T-helper 2 cell treated with Interferon-gamma antibody and Interleukin-4, amounts not matched to agents 5 μg/mL and 100 μg/mL, for 36 hours (primary cell): ENCODE results near the gene SMYD3.

ENCODE experiments used
- DNase-seq: peaks from one replicate; pipeline ENCODE4 v3.0.0; 2021; ENCODE audit warnings: low spot score
- H3K27ac Mint-ChIP-seq: one replicate; pipeline ENCODE4 v1.8.0; 2021; ENCODE audit warnings: mild to moderate bottlenecking, mixed read lengths
- H3K27me3 Mint-ChIP-seq: one replicate; pipeline ENCODE4 v1.8.0; 2021; ENCODE audit warnings: low read depth, mixed read lengths
- H3K36me3 Mint-ChIP-seq: one replicate; pipeline ENCODE4 v1.8.0; 2021; ENCODE audit warnings: low read depth, mixed read lengths
- H3K4me1 Mint-ChIP-seq: one replicate; pipeline ENCODE4 v1.8.0; 2021; ENCODE audit warnings: low read depth, mixed read lengths
- H3K4me3 Mint-ChIP-seq: one replicate; pipeline ENCODE4 v1.8.0; 2022; ENCODE audit warnings: mild to moderate bottlenecking, moderate library complexity, mixed read lengths
- H3K9me3 Mint-ChIP-seq: one replicate; pipeline ENCODE4 v1.8.0; 2021; ENCODE audit warnings: mixed read lengths

Gene SMYD3

GRCh38 chr1:246428542-246429308, 78.4 kb downstream of the SMYD3 start:
- Mint-ChIP-seq H3K9me3 (peaks cover 6% of the 10 kb centered on the region), H3K27me3 (no peaks in the 10 kb centered on the region), H3K4me3 (peak overlapping the region; percentile 34), H3K36me3 (peaks cover 8% of the 10 kb centered on the region), H3K27ac (no peak overlapping the region), H3K4me1 (peaks cover 14% of the 10 kb centered on the region)
- DNase-seq, result peak; percentile 71

GRCh38 chr1:246427611-246428010, 79.5 kb downstream of the SMYD3 start:
- peak; percentile 5 for DNase-seq
- Mint-ChIP-seq H3K36me3 (peaks cover 6% of the 10 kb centered on the region), H3K27ac (no peak overlapping the region), H3K4me1 (peaks cover 14% of the 10 kb centered on the region), H3K4me3 (no peak overlapping the region), H3K9me3 (peaks cover 4% of the 10 kb centered on the region), H3K27me3 (no peaks in the 10 kb centered on the region)

DNA sequence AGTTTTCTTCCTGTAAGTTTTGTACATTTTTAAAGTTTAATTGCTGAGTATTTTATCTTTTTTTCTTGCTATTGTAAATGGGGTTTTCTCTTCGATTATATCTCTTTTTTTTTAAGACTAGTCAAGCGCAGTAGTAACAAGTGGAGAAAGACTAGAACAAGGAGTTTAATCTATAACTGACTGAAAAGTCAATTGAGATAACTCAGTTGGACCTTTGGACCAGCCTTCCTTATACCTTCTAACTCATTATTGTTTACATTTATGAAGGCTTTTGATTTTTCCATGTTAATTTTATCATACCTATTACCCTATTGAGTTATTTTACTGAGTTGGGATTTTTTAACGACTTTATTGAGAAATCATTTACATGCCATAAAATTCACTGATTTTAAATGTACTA, 81.2 kb downstream of the SMYD3 start:
- Mint-ChIP-seq H3K27me3 (no peaks in the 10 kb centered on the region), H3K36me3 (peaks cover 6% of the 10 kb centered on the region), H3K9me3 (peaks cover 4% of the 10 kb centered on the region), H3K27ac (no peak overlapping the region), H3K4me3 (no peak overlapping the region), H3K4me1 (peaks cover 15% of the 10 kb centered on the region)
- DNase-seq, result no peak

GRCh38 chr1:246425139-246425794, 81.8 kb downstream of the SMYD3 start:
- H3K36me3 Mint-ChIP-seq, result peaks cover 4% of the 10 kb centered on the region
- H3K4me3 Mint-ChIP-seq, result no peak overlapping the region
- H3K27me3 Mint-ChIP-seq, result no peaks in the 10 kb centered on the region
- H3K27ac Mint-ChIP-seq, result no peak overlapping the region
- H3K4me1 Mint-ChIP-seq, result peaks cover 14% of the 10 kb centered on the region
- peaks cover 6% of the 10 kb centered on the region for H3K9me3 Mint-ChIP-seq
- no peak for DNase-seq

DNA sequence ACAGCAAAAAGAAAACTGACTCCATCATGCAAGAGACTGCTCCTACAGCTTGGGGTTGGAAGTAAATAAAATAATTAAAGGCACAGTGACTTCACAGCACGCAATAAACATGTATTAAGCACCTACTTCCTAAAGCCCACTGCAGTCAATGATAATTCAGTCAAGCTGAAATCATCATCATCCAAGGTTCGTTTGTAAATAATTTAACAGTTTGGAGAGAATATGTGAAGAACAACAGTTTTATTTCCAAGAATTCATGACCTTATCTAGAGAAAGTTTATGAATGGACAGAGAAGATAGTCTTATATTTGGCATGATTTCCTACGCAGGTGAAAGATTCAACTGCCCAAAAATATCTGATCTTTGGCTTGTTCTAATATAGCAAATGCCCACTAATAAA, 86.8 kb downstream of the SMYD3 start:
- no peak overlapping the region for H3K4me3 Mint-ChIP-seq
- no peaks in the 10 kb centered on the region for H3K27me3 Mint-ChIP-seq
- peaks cover 35% of the 10 kb centered on the region for H3K9me3 Mint-ChIP-seq
- peaks cover 16% of the 10 kb centered on the region for H3K36me3 Mint-ChIP-seq
- DNase-seq, result no peak
- H3K27ac Mint-ChIP-seq, result no peak overlapping the region
- peaks cover 11% of the 10 kb centered on the region for H3K4me1 Mint-ChIP-seq

DNA sequence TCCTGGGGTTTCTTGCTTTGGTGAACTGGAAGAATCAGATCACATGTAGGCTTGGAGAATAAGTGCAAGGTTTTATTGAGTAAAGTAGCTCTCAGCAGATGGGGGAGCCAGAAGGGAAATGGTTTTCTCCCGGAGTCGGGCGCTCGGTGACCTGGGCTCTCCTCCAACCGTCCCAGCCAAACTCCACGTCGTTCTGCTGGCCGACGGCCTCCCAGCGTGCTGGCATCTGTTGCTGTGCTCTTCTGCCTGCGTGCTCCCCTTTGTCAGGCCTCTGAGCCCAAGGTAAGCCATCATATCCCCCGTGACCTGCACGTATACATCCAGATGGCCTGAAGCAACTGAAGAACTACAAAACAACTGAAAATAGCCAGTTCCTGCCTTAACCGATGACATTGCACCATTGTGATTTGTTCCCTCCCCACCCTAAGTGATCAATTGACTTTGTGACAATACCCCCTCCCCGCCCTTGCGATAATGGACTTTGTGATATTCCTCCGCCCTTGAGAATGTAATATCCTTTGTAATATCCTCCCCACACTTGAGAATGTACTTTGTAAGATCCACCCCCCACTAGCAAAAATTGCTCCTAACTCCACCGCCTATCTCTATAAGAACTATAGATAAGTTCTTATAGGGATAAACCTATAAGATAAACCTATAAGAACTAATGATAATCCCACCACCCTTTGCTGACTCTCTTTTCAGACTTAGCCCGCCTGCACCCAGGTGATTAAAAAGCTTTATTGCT, 88.3 kb downstream of the SMYD3 start:
- Mint-ChIP-seq H3K27ac (no peak overlapping the region), H3K9me3 (peaks cover 35% of the 10 kb centered on the region), H3K27me3 (no peaks in the 10 kb centered on the region), H3K4me3 (no peak overlapping the region), H3K36me3 (peaks cover 16% of the 10 kb centered on the region), H3K4me1 (peaks cover 11% of the 10 kb centered on the region)
- DNase-seq, result no peak

DNA sequence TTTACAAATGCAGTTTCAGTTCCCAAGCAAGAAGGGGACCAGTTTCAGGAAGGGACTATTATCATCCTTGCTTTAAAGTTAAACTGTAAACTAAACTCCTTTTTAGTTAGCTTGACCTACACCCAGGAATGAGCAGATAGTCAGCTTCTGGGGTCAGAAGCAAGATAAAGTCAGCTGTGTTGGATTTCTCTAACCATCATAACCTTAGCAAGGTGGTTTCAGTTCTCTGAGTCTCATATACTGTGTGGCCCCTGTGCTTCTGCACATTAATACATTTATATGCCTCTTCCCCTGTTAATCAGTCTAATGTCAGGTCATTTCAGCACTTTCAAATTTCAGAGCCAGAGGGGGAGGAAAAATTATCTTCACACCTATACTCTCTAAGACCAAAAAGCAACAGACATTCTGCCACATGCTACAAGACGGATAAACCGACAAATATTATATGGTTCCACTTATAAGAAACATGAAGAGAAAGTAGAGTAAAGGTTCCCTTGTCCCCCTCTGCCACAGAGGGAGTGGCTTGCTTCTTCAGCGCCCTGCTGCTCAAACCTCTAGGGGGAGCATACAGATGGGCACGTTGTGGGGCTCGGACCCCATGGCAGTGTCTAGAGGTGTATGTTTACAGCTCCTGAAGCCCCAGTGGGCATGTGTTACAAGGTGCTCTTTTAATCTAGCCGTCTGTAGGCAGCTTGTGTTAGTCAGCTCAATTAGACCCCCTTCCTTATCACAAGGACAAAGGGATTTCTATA, 89.1 kb downstream of the SMYD3 start:
- no peak overlapping the region for H3K27ac Mint-ChIP-seq
- H3K36me3 Mint-ChIP-seq, result peaks cover 16% of the 10 kb centered on the region
- H3K4me1 Mint-ChIP-seq, result peaks cover 11% of the 10 kb centered on the region
- peaks cover 35% of the 10 kb centered on the region for H3K9me3 Mint-ChIP-seq
- H3K4me3 Mint-ChIP-seq, result no peak overlapping the region
- no peaks in the 10 kb centered on the region for H3K27me3 Mint-ChIP-seq
- no peak for DNase-seq

GRCh38 chr1:246417152-246417812, 89.8 kb downstream of the SMYD3 start:
- no peaks in the 10 kb centered on the region for H3K27me3 Mint-ChIP-seq
- H3K9me3 Mint-ChIP-seq, result peaks cover 35% of the 10 kb centered on the region
- peak; percentile 6 for DNase-seq
- H3K4me1 Mint-ChIP-seq, result peaks cover 11% of the 10 kb centered on the region
- no peak overlapping the region for H3K4me3 Mint-ChIP-seq
- no peak overlapping the region for H3K27ac Mint-ChIP-seq
- peaks cover 16% of the 10 kb centered on the region for H3K36me3 Mint-ChIP-seq

GRCh38 chr1:246416261-246416660, 90.8 kb downstream of the SMYD3 start:
- Mint-ChIP-seq H3K9me3 (peaks cover 40% of the 10 kb centered on the region), H3K36me3 (peaks cover 16% of the 10 kb centered on the region), H3K27ac (no peak overlapping the region), H3K4me1 (peaks cover 11% of the 10 kb centered on the region), H3K4me3 (no peak overlapping the region), H3K27me3 (no peaks in the 10 kb centered on the region)
- DNase-seq, result no peak

GRCh38 chr1:246415028-246415427, 92.1 kb downstream of the SMYD3 start:
- Mint-ChIP-seq H3K36me3 (peaks cover 16% of the 10 kb centered on the region), H3K27me3 (no peaks in the 10 kb centered on the region), H3K4me1 (peaks cover 10% of the 10 kb centered on the region), H3K4me3 (no peak overlapping the region), H3K9me3 (peaks cover 38% of the 10 kb centered on the region), H3K27ac (no peak overlapping the region)
- DNase-seq, result no peak

- DNase-seq, result no peak
- Mint-ChIP-seq H3K27ac (no peak overlapping the region), H3K36me3 (peaks cover 11% of the 10 kb centered on the region), H3K4me1 (peaks cover 8% of the 10 kb centered on the region), H3K9me3 (peaks cover 26% of the 10 kb centered on the region), H3K4me3 (no peak overlapping the region), H3K27me3 (no peaks in the 10 kb centered on the region)
These were observed 93.6 kb downstream of the SMYD3 start for GRCh38 chr1:246413430-246413829.

- Mint-ChIP-seq H3K27ac (no peak overlapping the region), H3K4me1 (no peaks in the 10 kb centered on the region), H3K36me3 (no peaks in the 10 kb centered on the region), H3K4me3 (no peak overlapping the region), H3K27me3 (no peaks in the 10 kb centered on the region), H3K9me3 (no peaks in the 10 kb centered on the region)
- DNase-seq, result no peak
These were observed 103.0 kb downstream of the SMYD3 start for GRCh38 chr1:246404078-246404477.

- H3K9me3 Mint-ChIP-seq, result no peaks in the 10 kb centered on the region
- H3K4me3 Mint-ChIP-seq, result no peak overlapping the region
- no peak for DNase-seq
- no peaks in the 10 kb centered on the region for H3K4me1 Mint-ChIP-seq
- H3K27me3 Mint-ChIP-seq, result no peaks in the 10 kb centered on the region
- no peaks in the 10 kb centered on the region for H3K36me3 Mint-ChIP-seq
- no peak overlapping the region for H3K27ac Mint-ChIP-seq
These were observed 108.8 kb downstream of the SMYD3 start for GRCh38 chr1:246398126-246398813.
